ENCODE measurements around the gene CCDC169.

CCDC169 gene

DNA sequence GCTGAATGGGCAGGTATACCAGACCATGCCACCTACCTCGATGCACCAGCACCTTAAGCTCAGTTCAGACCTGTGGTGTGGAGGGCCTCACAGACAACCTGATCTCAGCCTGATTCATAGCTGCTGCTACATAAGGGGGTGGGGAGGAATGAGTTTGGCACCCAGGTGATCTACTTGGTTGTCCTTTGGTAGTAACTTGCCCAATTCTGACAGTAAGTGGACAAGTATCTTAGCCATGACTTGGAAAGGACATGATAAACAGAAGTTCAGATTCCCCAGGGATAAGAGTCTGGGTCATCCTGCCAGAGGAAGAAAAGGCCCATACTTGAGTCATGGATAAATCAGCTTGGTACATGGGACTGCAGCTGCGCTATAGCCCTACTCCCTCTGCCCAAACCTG is 54.9 kb downstream of the CCDC169 start:
- DNase-seq (ENCODE audit: low read depth) = no peak

DNA sequence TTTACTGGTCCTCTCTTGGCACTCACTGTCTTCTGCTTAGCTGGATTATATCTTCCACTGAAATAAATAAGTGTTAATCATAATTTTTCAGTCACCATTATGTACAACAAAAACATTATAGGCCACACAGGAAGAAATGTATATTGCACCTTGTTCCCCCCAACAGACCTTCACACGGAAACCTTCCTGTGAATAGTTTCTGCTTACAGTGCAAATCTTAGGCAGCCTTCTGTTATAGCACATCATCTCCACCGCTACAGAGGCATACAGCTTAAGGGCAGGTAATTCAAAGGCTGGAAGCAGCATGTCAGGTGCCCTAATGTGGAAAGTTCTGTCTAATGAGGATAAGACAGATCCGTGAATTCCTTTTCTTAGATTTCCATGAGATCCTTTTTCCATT is 66.4 kb downstream of the CCDC169 start:
- DNase-seq (ENCODE audit: low read depth) = no peak

GRCh38 chr13:36224730-36225129 is 72.9 kb downstream of the CCDC169 start:
- no peak for DNase-seq (ENCODE audit: low read depth)

GRCh38 chr13:36219883-36220282 is 77.7 kb downstream of the CCDC169 start:
- DNase-seq (ENCODE audit: low read depth) = no peak

- DNase-seq (ENCODE audit: low read depth) = no peak
Measured at GRCh38 chr13:36217456-36217855, 80.2 kb downstream of the CCDC169 start.

- no peak for DNase-seq (ENCODE audit: low read depth)
Measured at GRCh38 chr13:36214163-36214921, 83.3 kb downstream of the CCDC169 start, which contains the start of gene SOHLH2. TSS of gene SOHLH2 (minus strand) at chr13:36214556. CDS start at chr13:36214526, 30 bp downstream.

DNA sequence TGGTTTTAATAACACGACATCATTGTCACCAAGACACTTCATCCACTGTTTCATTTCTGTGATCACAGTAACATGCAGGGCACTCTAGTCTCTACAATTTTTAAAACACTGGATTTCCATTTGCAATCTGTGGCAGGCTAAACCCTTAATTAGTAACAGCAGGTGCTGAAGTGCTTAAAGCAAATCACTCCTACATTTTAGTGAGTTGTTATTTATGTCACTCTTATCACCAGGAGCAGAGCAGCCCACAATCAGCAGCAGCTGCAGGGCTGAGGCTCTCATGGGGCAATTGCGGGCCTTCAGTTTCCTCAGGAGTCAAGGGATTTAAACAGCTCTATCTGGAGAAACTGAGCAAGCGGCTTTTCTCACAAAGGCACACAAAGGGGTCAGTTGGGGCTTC is 84.8 kb downstream of the CCDC169 start:
- DNase-seq (ENCODE audit: low read depth) = no peak

DNA sequence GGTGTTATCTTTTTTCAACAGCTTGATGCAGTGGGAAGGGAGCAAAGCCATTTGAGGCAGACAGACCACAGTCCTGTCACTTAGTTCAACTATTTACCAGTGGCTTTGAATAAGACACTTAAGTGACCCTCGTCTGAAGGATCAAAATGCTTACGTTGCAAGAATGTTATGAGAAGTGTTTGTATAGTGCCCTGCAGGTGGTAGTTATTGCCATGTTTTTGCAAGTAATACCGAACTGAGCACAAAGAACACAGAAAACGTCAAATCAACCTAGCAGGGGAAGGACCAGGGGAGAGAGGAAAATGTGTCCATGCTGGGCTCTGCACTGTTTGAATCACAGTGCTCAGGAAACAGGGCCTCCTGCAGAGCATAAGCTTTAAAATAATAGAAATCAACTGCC is 86.0 kb downstream of the CCDC169 start:
- DNase-seq (ENCODE audit: low read depth) = no peak

DNA sequence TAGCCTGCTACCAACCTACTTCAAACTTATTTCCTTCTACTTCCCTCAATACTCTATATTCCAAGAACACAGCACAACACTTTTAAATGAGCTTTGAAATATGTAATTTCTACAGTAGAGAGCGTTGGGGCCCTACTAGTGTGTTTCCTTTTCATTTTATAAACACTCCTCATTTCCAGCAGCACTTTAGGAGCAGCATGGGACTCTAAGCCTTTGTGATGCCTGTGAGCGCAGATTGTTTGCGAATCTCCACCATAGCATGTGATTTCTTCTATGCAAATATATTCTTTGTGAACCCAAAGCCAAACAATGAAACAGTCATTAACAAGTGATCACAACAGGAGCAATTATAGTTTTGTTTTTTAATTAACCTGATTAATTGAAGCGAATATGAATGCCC is 86.9 kb downstream of the CCDC169 start:
- no peak for DNase-seq (ENCODE audit: low read depth)

- DNase-seq (ENCODE audit: low read depth) = no peak
Measured at GRCh38 chr13:36207672-36208071, 89.9 kb downstream of the CCDC169 start.

DNA sequence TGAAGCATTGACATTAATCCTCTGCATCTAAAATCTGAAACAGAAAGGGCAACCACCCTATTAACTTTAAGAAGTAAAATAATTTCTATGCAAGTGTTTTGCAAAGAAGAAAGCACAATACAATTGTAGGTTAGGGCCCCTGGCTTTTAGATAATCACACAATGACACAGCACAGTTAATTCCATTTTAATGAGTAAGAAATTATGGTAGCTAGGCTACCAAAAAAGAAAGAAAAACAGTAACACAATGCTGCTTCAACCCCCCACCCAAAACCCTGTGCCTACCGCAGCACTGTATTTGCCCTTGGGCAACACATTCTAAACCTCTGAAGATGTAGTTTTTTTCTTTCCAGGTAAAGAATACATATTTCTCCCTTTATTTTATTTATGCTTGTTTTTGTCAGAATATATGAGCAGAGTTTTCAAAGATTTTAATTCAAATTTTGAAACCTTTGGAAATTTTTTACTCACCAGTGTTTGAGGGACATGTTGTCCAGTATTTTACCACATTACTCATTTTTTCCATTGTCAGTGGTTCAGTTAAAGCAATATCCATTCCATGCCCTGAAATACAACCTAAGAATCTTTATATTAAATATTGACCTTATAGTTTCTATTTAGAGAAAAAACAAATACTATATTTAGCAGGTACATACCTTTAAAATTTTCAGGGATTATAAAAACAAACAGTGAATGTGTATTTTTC is 104.3 kb downstream of the CCDC169 start:
- no peak for DNase-seq (ENCODE audit: low read depth)

DNA sequence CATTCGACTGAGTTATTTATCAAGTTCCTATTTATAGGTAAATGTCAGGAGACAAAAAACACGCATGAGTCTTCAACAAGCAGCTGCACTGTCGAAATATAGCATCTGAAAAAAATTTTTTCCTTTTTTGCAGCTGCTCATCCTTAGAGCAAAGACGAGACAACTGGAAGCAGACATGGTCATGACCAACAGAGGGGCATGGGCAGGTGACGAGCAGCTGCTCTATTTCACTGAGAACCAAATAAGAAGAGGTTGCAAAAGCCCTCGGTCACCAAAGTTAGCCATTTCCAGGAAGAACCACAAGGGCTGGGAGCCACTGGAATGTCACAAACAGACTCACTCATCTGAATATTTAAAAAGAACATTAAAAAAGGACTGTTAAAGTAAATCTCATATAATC is 105.4 kb downstream of the CCDC169 start:
- no peak for DNase-seq (ENCODE audit: low read depth)

GRCh38 chr13:36190771-36191170 is 106.8 kb downstream of the CCDC169 start:
- DNase-seq (ENCODE audit: low read depth) = no peak

GRCh38 chr13:36188441-36188840 is 109.2 kb downstream of the CCDC169 start:
- DNase-seq (ENCODE audit: low read depth) = no peak

DNA sequence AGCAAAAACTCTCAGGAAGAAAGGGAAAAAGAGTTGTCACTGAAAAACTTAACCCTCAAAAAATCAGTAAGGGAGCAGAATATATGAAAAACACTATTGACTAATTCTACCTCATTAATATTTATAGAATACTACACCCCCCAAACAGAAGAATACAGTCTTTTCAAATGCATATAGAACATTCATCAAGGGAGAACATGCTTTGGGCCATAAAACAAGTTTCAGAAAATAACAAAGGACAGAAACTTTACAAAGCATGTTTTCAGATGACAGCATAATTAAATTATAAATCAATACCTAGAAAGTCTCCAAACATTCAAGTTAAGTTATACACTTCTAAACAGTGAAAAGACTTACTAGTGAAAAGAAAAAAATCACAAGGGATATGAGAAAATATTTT is 113.7 kb downstream of the CCDC169 start:
- no peak for DNase-seq (ENCODE audit: low read depth)
